HG03108 (cell line): ENCODE data around the gene TENM3.

Source experiments
- ATAC-seq: cut with Tn5 transposase; IDR thresholded peaks from one replicate; pipeline ENCODE4 v1.9.1; 2021; ENCODE audit warnings: moderate library complexity; ENCODE audit not compliant: unreplicated experiment

The TENM3 gene

DNA sequence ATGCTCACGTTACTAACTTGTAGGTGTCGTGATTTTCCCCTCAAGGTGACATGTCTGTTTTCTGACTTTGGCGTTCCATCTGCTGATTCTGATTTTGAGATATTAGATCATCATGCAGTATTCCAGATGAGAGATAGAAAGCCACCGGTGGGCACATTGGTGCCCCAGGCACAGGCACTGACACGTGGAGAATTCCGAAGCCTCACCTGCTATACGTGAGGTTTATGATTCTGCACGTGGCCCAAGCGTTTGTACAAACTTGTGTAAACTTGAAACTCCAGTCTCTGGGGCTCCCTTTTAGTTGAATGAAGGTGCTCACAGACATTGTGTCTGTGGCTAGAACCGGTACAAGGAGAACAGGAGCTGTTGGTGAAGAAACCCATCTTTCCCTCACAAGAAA is 81.1 kb downstream of the TENM3 start:
- ATAC-seq, result no peak

DNA sequence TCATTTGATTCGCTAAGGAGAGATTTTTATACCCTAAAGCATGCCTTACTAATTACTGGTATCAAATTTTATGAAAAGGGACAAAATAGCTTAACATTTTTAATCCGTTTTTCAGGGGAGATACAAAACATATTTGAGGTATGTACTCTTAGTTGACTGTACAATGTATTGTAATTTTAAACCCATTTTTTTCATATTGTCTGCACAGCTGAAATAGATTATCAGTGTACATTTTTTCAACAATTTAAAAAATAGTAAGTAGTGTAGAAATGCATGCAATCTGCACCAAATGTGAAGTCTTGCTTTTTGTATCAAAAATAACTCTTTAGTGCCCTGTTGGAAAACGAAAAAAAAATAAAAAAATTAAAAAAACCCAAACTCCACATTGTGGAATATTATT is 82.2 kb downstream of the TENM3 start:
- no peak for ATAC-seq

DNA sequence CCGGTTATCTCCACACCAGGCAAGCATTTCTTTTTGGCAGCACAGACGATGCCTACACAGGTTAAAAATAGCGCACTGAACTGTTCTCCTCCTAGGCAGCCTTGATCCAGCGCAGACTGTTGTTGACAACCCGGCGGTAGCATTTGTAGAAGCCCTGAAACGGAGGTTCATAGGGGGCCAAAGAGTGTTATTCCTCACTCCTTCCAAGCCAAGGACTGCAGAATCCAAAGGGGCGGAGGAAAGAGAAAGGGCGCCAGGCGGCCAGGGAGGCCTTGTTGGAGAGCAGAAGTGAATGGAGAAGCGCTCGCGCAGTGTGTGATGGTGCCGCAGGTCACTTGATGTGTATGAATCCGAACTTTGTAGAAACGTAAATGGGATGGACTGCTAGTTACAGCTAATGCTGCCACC is 82.7 kb downstream of the TENM3 start:
- no peak for ATAC-seq

DNA sequence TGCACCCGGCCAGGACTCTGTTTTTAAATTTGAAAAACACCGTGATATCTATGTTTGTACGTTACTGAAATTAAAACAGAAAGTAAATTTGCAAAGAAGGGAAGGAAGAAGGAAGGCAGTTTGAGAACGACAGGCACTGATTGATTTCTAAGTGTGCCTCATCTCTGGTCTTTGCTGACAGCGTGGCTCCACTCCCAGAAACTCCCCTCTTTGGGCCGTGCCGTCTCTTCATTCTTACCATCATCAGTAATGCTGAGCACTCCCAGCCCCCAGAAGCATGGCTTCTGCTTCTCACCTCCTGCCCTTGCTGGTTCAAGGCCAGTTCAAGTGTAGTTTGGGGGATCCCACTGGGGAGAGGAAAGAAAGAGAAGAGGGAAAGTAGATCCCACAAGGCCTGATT is 85.3 kb downstream of the TENM3 start:
- ATAC-seq, result no peak

DNA sequence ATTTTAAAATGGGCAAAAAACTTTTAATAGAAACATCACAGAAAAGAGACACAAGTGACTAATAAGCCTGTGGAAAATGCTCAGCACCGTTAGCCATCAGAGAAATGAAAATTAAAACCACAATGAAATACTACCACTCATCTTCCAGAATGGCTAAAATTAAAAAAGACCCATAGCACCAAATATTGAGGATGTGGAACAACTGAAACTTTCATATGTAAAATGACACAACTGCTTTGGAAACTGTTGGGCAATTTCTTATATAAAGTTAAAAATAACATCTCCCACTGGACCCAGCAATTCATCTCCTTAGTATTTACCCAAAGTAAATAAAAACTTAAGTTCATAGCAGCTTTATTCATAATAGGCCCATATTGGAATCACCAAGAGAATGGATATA is 94.2 kb downstream of the TENM3 start:
- ATAC-seq, result no peak

DNA sequence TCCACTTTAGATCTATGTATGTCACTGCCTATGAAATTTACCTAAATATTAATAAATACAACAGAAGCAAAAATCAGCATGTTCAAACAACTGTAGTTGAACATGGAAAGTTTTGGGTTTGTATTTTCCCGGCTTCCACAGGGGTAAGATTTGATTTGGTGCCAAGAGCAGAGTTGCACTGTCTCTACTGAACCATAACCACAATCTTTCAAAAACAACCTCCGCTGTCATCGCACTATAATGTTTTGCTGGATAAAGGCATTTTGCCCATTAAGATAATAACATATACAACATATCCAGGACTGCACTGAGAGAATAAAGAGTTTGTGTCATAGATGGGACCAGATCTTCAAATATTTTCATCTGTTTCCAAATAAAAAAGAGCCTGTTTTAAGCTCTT is 94.9 kb downstream of the TENM3 start:
- ATAC-seq, result no peak

DNA sequence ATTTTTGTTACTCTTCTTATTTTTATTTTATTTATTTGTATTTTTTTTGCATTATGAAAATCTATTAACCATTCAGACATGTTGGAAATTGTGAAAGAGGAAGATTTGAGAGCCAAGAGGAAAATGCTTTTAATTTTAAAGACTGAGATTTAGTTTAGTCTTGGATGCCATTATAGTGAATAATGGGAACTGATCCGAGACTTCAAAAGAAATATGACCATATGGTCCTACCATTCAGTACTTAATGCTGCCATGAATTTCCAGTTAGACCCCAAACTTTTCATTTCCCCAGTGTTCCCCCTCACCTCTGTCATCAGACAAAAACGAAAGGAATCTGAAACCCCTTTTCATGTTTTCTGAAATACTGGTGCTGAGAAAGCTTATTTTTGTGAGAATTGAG is 95.5 kb downstream of the TENM3 start:
- ATAC-seq, result no peak

DNA sequence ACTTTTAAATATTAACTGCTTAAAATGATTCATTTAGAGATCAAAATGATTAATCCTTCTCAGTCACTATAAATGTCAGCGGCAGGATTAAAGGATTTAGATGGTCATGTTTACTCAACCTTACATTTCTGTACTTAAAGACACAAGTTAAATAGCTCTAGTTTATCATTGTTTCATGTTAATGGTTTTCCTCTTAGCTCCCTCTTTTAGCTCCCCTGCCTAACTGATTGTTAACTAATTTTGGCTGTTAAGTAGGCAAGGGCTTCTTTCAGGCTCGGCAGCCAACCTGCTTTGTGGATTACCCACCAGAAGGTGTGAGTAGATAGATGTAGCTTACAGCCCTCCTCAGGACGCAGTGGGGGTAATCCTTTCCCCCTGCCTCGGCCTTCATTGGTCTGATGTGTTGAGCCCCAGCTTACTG is 96.0 kb downstream of the TENM3 start:
- no peak for ATAC-seq

DNA sequence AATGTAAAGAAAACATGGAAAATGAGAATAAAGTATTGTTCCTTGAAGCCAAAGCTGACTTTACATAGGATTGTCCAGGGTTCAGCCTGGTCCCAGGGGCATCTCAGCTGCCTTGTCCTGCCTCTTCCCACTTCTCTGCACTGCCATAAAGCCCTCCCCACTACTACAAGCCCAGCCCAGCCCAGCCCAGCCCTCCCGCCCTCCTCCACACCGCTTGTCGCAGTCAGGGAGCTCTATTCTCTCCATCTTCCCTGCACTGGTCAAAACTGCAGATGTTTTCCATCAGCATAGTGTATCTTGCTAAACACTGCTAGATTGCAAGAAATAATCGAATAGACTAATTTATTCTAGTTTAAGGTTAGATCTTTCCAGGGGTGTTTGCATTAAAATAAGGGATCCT is 100.3 kb downstream of the TENM3 start:
- no peak for ATAC-seq

DNA sequence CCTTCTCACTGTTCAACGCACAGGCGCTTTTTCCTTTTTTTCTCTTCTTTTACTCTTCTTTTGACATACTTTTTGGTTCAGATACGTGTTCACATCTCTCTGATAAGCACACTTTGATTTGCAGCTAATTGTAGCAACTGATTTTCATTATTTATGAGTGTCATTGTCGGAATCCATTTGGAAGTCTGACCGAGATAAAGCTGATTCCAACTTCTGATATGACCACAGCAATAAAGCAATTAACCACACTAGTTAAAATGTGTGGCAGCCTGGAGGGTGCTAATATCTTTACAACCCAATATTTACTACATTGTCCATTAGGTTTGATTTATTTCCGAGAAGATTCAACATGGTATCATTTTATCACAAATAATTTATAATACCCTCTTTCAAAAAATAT is 101.8 kb downstream of the TENM3 start:
- ATAC-seq, result no peak

DNA sequence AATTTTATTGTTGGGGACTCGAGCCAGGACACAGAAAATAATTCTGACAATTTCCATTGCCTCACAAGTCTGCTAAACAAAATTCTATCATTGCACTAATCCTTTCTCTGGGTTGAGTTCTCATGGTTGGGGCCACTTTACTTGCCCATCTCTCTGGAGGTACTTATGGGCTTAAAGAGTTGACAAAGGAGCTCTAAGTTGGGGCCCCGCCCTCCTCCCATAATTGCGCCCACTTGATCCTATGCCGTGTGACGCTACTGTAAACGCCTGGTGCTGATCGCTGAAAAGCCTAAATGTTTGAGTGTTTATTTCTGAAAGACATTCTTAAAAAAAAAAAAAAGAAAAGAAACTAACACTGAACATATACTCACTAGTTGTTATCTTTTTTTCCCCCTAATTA is 103.0 kb downstream of the TENM3 start:
- no peak for ATAC-seq

DNA sequence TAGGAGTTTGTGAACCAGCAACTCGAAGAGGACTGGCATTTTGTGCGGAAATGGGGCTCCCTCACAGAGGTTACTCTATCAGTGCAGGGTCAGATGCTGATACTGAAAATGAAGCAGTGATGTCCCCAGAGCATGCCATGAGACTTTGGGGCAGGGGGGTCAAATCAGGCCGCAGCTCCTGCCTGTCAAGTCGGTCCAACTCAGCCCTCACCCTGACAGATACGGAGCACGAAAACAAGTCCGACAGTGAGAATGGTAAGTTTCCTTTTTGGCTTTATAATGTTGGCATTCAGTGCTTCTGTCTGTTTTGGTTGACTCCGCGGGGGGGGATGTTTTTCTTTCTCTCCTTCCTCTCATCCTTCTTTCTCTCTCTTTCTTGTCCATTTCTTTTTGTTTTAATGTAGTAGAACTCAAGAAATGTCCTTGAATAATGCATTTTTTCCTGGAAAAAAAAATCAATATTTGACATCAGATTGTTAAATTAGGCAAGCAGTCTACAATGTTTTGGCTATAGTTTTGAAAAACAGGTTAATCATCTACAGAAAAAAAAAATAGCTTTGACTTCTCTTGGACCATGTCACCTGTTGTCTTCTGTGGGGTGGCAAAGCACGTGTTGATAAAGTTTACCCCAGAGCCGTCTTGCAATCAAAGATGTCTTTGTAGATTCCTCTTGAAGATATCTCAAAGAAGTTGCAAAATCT is 103.6 kb downstream of the TENM3 start:
- no peak for ATAC-seq

DNA sequence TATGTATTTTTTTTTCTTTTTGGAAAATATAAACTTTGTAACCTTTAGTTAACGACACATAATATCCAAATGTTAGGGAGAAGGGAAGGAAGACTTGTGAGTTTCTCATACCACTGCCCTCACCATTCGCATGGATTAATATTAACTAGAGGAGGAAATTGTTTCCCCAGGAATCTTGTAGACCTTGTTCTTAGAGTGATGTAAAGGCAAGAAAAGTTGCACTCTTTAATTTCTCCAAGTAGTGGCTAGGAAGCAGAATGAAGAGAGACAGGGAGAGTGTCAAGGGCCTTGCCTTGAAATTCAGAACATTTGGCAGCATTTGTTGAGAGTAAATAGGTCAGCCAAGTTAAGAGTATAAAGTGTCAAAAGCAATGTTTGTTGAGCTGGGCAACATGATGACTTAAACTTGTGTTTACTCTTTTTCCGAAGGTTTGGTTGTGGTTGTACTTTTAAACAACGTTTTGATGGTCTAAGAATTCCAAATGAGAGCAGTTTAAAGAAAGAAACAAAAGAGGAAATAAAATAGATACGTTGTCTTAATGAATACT is 105.7 kb downstream of the TENM3 start:
- ATAC-seq, result no peak

DNA sequence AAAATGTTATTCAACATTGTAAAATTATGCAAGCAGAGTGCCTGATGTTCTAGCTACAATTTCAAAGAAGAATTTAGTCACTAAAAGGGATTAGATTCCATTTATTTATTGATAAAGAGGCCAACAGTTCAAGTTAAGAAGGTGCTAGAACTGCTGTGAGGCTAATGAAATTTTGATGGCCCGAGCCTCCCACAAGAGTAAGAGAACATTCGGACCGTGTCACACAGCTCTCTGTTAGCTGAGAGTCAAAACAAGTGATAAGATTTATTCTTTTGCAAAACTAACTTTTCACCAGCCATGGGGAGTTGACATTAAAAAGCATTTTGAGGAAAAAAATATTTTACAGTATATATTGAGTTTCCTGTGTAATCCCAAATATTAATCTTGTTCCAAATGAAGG is 106.8 kb downstream of the TENM3 start:
- ATAC-seq, result no peak

DNA sequence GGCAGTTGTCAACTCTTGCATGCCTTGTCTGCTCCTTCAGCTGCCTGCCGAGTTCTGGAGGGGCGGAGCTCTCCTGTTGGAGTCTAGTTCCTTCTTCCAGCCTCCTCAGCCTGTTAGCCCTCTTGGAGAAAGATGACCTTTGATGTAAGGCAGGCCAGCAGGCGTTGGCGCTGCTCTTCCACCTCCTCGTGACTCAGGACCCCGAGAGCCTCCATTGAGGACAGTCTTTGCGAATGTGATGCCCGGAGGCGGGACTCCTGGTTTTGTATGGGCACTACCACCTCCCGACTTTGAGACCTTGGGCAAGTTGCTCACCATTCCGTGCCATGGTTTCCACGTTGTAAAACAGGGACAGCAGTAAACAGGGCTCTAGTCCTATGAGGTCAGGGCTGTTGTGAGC is 108.3 kb downstream of the TENM3 start:
- no peak for ATAC-seq

DNA sequence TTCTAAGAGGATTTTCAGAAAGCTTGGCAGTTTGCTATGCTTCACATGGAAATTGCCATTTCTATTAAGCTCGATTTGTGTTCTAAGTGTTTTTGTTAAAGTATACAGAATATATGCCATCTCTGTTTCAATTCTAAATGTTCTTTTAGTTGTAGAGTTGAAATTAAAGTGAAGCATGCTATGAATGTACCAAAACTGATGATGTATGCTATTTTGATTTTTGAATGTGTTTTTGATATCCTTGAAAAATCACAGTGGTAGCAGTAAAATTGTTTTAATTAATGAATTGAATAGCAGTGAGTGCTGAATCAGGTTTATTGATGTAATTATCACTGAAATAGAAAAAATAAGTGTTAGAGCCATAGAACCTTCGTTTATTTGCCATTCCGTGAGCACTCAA is 110.9 kb downstream of the TENM3 start:
- ATAC-seq, result no peak

DNA sequence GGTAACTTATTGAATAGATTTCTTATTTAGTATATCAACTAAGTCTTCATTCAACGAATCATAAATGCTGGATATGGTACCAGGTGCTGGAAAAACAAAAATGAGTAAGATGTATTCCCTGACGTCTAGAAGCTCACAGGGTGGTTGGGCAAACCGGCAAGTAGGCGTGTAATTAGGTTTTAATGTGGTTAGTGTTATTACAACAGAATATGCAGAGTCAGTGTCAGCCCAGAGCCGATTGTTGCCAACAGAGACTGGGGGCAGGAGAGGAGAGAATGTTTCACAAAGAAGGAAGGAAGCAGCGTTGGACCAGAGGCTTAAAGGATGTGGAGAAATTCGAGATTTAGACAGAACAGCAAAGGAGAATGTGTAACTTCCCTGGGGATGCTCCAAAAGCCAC is 111.7 kb downstream of the TENM3 start:
- no peak for ATAC-seq

DNA sequence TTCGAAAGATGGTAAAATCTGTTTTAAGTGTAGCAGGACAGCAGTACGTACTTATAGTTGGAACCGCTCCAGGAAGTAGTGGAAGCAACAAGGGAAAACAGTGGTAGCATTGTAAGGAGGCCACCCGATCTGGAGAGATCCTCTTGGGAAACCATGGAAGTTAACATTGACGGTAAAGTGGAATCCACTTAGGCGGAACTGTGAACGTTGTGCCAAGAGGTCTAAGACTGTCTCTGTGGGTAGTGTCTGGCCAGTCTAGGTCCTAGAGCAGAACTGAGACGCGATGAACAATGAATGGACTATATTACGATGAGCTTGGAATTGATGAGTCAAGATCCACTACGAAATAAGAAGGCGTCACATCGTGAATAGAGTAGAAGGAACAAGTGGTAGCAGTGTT is 124.0 kb downstream of the TENM3 start:
- no peak for ATAC-seq

DNA sequence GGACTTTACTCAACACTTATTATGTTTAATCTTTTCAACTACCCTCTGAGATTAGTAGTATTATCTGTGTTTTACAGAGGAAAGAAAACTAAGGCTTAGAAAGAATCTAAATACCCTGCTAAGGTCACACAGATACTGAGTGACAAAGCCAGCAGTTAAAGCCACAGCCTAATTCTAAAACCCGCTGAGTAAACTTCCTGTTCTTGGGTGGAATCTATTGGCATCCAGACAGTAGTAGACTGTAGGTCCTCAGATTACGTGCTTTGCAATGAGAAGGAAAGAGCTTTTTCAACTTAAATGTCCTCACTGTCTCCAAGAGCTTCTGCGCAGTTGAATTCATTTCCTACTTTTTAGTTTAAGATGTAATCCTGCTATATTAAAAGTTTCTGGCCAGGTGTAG is 126.0 kb downstream of the TENM3 start:
- no peak for ATAC-seq

DNA sequence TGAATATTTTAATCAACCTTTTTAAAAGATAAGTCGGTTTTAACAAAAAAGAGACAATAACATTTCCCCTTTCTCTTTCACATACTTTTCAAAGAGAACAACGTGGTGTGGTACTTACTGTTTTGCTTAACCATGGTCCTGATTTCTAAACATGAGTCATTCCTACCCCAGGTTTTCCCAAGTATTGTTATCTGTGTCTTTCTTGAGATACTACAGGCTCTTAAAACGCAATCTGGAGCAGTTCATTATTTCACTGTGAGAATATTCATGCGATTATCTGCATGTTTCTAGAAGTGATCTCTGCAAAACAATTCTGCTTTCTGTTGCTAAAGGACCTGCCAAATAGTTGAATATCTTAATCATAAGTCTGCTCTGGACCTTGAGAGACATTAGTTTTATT is 127.3 kb downstream of the TENM3 start:
- ATAC-seq, result no peak

DNA sequence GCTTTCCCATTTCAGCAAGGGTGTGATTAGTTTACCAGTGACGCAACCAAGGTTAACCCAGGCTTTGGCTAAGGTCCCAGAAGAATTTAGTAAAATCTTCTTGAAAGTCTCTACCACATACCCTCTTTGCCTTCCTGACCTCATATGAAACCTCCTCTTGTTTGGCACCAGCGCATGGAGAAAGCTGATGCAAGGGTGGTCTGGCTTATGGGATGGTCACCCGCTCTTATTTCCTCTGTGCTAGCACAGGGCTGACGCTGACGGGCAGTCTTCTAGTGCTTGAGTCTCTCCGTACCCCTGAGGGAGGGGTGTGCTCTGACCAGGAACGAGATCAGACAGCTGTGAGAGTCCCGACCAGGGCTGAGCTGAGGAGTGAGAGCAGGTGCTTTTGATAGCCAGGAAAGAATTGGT is 137.6 kb downstream of the TENM3 start:
- ATAC-seq, result no peak

DNA sequence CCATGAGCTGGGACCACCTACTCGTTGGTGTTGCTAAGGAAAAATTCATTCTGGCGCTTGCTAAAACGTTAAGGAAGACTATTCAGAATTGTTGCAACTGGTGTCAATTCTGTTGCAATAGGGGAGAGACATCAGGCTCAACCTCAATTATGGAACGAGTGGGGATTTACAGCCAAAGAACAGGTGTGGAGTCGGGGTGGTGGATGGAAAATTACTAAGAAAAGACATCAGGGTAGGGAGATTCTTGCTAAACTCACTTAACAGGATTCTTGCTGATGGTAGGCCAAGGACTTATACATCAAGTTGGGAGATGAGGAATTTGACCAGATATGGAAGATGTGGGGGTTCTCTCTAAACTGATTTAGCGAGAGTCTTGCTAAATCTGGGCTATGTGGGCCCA is 139.7 kb downstream of the TENM3 start:
- no peak for ATAC-seq

DNA sequence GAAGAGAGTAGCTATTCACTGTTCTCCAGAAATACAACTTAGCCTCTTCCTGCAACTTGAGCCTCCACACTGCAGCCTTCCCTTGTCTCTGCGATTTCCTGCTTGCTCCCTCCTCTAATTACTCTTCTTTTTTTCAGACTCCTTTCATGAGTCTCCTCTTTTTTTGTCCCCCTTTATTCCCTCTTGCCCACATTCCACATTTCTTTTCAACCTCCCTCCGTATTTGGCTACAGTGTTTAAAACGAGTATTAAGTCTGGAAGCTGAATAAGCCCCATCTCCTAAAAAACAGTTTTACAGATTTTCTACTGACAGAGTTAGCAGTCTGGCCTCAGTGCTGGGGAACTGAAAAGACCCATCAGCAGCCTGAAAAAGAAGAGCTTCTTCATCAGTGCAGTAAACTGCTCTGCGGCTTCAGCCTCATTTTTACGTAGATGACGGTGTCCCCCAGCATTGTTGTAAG is 141.5 kb downstream of the TENM3 start:
- ATAC-seq, result no peak
